ENCODE results near the gene WBP2.

The WBP2 gene

DNA sequence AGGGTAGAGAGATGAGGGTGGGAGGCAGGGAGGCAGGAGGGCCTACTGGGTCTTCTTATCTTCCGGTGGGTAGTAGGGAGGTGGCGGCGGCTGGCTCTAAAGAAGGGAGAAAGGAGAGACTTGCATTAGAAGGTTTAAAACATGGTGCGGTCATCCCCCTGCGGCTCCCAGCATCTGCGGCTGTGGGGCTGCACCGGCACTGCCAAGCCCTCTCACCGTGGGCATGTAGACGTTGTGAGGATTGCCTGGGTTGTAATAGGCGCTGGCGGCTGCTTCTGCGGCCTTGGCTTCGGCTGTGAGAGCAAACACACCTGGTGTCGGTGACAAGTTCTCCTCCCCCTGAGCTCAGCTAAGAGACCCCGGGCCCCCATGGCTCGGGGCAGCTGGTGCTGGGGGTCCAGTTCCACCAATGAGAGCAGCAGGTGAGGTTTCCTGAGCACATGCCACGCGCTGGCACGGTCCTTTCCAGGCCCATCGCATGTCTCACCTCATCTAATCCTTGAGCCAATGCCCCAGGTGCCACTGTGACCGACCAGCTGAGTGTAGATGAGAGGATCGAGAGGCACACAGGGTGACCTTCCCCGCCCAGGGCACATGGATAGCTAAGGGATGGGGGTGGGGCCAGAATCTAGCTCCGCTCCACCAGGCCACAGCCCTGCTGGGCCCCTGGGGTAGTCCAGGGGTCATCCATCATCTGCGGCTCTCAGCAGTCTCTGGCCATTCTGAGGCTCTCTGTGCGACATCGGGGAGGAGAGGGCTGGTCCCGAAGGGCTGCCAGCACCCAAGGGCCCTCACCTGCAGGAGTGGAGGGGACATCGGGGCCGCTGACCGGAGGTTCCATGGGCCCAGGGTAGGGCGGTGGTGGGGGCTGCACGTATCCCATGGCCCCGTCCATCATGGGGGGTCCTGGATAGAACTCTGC lies 8.2 kb downstream of the WBP2 start:
- in situ Hi-C loops (cut with MboI; ENCODE audit: low sequenced_read_pairs), result no loop called here

DNA sequence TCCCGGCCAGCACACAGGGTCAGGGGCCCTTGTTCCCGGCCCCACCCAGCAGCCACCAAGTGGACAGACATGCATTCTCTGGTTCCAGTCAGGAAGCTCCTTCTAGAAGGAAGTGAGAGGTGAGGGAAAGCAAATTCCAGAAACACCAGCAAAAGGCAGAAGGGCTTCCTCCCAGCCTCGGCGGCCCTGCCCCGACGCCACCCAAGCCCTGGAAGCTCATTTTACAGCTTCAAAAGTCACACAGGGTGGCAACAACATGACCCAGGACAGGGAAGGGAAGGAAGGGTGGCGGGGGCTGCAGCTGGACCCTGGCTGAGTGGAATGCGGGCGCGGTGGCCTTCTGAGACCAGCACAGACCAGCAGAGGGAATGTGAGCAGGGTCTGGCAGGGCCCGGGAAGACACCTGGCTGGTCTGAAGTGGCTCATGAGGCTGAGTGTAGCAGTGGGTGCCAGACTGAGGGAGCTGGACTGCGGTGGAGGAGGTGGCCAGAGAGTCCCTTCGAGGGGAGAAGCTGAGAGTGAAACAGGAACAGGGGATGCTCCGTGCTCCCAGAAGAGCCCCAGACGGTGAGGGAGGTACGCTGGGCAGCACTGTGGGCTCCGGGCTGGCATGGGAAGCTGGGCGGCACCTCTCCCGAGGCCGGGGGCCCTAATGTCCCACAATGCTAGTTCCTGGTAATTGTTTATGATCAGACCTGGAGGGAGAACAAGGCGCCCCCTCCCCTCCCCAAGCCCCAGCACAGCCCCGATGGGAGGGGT lies 9.0 kb downstream of the WBP2 start:
- in situ Hi-C loops (cut with MboI; ENCODE audit: low sequenced_read_pairs), result no loop called here

DNA sequence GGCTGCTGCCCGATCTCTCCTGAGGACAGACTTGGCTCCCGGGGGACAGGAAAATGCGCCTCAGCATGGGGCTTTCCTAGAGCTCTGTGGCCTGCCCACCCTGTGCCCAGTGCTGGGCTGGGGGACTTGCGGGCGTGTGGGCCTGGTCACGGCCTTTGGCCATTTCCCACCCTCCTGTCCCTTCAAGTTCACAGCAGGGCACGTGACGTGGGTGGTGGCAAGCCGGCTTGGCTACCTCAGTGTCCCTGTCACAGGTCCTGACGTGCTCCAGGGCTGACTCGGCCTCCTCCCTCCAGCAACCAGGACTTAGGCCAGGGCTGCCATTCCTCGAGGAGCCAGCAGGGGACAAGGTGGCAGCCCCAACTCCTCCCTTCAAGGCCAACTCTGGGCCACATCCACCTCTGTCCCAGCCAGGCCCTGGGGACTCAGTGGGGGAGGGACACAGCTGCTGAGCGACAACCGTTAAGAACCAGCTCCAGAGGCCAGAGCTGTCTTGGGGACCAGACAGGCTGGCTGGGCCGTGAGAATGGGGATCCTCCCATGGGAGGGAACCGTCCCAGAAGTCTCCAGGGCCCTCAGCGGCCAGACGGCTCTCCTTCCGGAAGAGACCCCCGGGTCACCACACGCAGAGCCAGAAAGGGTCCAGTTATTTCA lies 9.9 kb downstream of the WBP2 start:
- in situ Hi-C loops (cut with MboI; ENCODE audit: low sequenced_read_pairs), result no loop called here

DNA sequence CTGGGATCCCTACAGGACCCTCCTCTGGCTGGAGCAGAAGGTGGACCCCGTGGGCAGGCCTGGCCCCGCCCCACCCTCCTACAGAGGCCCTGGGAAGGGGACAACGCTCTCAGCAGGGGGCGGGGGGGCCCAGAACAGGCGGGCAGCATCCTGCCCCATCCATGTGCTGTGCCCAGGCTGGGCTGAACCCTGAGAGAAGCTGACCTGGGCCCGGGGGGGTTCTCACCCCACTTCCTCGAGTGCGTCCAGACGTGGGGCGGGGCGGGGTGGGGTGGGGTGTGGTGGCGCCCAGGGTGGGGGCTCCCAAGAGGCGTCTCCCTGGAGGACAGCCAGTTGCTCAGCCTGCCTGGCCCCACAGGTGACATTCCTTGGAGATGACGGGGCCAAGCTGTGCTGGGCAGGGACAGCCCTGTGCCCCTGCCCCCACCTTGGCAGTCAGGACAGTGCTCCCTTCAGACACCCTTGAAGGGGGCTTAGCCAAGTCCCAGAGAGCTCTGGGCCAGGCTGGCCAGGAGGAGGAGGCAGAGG lies 10.5 kb downstream of the WBP2 start:
- in situ Hi-C loops (cut with MboI; ENCODE audit: low sequenced_read_pairs), result no loop called here

DNA sequence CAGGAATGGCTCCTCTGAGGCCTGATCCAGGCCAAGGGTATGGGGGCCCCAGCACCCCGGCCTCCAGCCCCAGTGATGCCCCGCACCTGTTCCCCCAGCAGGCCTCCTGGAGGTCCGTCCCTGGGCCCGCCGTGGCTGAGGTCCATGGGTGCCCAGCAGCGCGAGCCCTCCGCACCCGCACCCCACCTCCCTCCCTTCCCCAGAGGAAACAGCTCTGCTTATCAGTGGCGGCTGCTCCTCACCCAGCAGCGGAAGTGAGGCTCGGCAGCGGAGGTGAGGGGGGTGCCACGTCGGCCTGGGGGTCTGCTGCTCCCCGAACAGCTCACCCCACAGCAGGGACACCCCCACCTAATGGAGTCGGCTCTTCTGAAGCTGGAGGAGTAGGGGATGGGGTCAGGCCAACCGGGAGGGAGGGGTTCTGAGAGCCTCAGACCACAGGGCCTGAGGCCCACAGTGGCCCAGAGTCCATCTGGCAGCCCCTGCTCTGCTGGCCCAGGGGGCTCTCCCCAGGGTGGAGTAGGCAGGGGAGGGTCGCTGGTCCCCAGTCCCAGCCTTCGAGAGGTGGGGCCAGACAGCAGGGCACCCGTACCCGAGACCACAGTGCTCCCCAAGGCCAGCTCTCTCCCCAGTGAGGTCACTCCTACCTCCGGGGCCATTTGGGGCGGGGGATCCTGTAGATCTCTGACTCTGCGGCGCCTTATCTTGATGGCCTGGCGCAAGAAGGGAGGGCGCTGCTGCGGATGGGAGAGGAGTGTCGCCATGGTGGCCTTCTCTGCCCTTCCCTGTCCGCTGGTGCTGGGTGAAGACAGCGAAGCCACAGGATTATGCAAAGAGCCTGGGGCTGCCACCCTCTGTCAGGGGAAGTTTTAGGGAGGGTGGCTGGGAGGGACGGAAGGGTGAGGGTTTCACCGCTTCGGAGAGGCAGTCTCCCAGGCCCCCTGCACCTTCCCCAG lies 11.3 kb downstream of the WBP2 start, which contains the start of gene UNC13D:
TSS of gene UNC13D (minus strand) at position 828 of the 953 bp plus-strand sequence. CDS start at position 761, 67 bp downstream.
- in situ Hi-C loops (cut with MboI; ENCODE audit: low sequenced_read_pairs), result no loop called here

DNA sequence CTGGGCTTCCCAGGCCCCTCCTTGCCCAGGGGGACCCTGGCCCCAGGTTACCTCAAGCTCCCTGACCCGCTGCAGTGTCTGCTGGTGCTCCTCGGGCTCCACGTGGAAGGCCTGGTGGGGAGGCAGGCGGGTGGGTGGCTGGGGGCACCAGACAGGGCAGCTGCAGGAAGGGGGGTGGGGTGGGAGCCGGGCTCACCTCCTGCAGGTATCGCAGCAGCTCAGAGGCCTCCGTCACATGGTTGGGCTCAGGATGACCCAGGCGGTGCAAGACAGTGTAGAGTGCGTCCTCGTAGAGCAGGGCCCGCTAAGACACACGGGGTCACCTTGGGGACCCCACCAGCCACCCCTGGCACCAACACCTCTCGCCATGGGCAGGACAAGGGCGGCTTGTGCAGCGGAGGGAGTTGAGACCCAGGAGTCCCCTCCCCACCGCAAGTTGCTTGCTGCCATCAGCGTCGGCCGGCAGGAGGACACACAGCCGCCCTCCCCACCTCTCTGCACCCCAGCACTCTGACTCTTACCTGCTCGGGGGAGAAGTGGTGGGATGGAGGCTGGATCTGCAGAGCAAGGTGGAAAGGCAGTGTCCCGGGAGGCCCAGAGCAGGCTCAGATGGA lies 12.1 kb downstream of the WBP2 start:
- in situ Hi-C loops (cut with MboI; ENCODE audit: low sequenced_read_pairs), result no loop called here

DNA sequence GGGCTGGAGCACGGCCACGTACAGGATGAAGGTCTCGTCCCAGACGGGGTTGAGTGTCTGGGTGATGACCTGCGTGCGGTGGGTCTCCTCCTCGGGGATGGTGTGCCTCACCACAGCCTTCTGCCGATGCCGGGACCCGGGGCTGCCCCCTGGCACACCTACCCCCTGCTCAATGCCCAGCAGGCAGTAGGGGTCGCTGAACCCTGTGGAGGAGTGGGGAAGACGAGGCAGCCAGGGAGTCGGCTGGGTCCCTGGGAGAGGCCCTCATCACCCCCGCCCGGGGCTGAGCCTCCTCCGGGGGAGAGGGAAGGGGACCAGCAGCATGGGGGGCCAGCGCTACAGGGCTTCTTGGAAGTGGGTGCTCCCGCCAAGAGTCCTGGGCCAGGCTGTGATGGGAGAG lies 12.7 kb downstream of the WBP2 start:
- in situ Hi-C loops (cut with MboI; ENCODE audit: low sequenced_read_pairs), result no loop called here

DNA sequence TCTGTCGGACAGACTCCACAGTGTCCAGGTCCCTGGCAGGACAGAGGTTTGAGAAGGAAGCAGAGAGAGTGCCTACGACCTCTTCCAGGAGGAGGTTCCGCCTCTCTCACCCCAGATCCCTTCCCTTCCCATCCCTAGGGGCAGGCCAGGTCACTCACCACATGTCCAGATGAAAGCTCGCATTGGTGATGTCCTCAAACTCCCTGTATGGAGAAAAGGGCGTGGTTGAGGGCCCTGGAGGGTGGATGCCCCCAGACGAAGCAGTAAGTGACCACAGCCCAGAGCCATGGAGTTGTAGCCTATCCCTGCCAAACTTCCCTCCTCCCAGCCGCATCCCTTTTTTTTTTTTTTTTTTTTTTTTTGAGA lies 14.4 kb downstream of the WBP2 start:
- in situ Hi-C loops (cut with MboI; ENCODE audit: low sequenced_read_pairs), result no loop called here

DNA sequence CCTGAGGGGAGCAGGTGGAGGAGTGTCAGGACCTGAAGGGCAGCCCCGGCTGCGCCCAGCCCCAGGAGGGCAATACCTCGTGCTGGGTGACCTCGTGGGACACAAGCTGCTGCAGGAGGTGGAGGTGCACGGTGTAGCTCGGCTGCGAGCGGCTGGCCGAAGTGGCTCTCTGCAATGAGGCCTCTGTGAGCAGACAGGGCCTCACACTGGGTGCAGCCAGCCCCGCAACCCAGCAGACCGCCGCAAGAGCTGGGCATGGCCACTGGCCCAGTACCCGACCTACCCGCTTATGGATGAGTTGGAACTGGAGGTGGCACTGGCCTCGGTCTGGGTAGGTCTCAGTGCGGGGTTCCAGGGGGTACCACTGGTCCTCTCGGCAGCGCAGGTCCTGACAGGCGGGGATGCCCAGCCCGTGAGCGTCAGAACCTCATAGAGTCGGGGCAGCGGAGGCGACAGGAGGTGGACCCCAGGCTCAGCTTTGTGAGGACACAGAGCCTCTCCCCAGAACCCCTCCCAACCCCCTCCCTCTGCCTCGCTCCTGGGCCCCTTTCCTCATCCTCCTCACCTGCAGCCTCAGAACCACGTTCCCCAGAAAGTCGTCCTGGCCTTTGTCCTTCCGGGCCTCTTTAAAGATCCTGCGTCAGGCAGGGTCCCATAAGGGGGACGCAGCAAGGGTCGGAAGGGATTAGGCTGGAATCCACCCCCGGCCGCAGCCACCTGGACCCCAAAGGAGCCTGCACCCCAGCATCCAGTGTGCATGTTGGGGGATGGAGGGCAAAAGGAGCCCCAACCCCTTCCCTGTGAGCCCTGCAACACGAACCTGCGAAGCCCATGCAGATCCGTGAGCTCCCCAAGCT lies 15.0 kb downstream of the WBP2 start:
- in situ Hi-C loops (cut with MboI; ENCODE audit: low sequenced_read_pairs), result no loop called here

DNA sequence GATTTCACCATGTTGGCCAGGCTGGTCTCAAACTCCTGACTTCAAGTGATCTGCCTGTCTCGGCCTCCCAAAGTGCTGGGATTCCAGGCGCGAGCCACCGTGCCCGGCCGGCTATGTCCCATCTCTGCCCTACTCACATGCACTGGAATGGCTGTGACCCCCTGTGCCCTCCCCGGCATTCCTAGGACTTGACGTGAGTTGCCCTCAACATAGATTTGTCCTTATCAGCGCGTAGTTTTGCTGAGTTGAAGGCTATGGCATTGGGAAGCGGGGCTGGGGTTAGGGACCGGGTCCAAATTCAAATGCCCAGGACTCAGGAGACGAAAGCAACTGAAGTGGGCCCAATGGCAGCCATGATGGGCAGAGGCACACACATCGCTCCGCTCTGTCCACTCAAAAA lies 16.7 kb downstream of the WBP2 start:
- in situ Hi-C loops (cut with MboI; ENCODE audit: low sequenced_read_pairs), result no loop called here

DNA sequence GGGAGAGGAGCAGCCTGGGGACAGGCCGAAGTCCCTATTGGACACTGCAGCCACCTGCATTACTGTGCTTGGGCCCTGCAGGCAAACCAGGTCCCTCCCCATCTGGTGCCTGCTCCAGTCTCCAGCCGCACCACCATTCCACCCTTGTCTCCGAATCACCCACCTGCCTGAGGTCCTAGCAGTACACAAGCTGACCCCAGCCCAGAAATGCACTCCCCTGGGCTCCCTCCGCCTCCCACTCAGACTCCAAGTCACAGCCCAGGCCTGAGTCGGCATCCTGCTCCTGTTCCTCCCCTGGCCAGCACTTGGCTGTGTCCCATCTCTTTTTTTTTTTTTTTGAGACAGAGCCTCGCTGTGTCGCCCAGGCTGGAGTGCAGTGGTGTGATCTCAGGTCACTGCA lies 17.2 kb downstream of the WBP2 start:
- in situ Hi-C loops (cut with MboI; ENCODE audit: low sequenced_read_pairs), result no loop called here

DNA sequence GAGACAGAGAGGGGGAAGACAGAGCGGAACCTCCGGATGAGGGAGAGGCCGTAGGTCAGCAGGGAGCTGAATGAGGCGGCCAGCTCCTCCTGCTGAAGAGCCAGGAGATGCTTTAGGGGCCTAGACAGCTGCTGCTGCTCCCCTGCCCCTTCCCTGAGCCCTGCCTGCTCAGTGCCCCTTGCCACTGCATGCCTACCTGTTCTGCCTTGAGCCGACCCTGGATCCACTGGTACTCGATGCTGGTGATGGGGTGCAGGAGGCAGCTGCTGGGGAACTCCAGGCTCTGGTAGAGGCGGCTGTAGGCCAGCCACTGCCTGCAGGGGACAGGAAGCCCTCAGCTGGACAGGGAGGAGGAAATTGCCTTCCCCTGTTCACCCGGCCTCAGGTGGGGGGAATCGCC lies 18.5 kb downstream of the WBP2 start:
- in situ Hi-C loops (cut with MboI; ENCODE audit: low sequenced_read_pairs), result no loop called here

DNA sequence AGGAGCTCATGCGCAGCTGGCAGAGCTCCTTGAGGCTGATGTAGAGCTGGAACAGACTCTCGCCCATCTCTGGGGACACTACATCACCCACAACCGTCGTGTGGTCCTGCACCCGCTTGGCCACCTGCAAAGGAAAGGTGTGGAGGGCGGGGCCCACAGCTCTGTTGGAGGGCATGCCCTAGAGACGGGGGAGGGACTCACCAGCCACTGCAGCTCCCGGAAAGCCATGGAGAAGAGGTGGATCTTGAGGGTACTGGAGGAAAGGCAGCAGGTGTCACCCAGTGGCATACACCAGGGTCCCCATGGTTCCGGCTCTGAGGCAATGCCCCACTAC lies 19.5 kb downstream of the WBP2 start:
- in situ Hi-C loops (cut with MboI; ENCODE audit: low sequenced_read_pairs), result no loop called here

DNA sequence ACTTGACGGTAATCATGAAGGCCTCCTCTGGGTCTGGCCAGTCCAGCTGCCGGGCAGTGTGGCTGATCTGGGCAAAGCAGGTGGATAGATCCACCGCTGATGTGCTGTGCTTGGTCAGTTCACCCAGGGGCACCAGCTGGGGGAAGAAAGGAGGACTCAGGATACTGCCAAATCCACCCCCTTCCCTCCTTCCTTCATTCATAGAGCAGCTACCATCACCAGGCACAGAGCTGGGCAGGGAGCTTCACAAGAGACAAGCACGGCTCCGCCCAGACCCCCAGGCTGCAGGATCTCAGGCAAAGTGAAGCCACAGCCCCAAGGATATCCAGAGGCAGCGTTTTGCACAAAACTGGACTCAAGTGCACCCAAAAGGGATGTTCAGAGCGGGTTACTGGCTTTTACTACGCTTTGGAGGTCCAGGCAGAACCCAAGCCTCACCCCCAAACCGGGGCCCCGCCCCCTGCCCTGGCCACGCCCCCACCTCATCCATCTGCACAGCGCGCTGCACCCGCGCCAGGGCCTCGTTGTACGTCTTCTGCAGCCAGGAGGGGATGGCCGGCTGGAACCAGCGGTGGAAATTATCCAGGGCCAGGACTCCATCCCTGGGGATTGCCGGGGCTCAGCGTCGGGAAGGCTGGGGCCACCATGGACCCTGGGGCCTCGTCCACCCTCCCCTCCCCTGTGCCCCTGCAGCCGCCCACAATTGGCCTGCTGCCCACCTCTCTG lies 20.0 kb downstream of the WBP2 start:
- in situ Hi-C loops (cut with MboI; ENCODE audit: low sequenced_read_pairs), result no loop called here

DNA sequence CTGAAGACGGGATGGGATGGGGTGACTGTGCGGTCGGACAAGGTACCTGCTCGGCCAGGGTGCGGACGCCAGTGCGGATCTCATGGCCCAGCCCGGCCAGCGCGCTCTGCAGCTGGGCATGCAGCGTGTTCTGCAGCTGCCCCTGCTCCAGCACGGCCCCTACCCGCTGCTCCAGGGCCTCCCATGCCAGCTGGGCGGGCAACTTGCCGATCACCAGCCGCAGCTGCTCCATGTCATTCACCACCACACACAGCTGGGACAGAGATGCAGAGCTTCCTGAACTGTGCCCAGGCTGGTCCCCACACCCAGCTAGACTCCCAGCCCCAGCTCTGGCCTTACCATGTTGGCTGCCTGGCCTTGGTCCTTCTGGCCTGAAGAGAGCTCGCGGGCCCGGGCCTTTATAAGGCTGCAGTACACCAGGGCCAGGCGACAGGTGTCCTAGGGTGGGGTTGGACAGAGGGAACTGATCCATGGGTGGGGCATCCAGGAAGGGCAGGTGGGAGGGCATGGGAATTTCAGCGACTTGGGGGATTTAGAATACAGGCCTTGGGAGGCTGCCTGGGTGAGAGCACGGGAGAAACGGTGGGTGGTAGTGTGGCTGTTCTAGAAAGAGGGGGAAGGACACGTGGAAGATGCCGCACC lies 20.7 kb downstream of the WBP2 start:
- in situ Hi-C loops (cut with MboI; ENCODE audit: low sequenced_read_pairs), result no loop called here

DNA sequence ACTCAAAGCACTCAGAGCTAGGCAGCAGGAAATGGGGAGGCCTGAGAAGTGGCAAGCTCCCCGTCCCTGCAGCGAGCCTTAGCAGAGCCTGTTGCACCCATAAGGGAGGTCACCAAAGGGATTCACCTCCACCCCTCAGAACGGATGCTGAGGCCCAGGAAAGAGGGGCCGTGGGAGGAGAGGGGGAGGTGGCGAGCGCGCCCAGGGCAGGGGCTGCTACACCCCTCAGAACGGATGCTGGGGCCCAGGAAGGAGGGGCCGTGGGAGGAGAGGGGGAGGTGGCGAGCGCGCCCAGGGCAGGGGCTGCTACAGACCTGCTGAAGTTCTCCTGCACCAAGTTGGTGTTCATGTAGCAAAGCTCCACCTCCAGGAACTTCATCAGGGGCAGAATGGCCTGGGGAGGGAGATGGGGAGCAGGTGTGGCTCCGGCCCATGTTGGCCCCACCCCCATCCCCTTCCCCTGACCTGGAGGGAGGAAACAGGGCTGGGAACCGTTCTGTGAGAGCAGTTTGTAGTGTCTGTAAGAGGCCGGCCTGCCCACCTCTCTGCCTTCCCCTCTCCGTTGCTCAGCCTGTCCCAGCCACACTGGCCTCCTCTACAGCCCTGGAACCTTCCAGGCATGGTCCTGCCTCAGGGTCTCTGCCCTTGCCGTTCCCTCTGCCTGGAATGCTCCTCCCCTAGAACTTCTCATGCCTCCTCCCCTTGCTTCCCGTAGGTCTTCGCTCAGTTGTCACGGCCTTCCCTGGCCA lies 22.3 kb downstream of the WBP2 start:
- in situ Hi-C loops (cut with MboI; ENCODE audit: low sequenced_read_pairs), result no loop called here

DNA sequence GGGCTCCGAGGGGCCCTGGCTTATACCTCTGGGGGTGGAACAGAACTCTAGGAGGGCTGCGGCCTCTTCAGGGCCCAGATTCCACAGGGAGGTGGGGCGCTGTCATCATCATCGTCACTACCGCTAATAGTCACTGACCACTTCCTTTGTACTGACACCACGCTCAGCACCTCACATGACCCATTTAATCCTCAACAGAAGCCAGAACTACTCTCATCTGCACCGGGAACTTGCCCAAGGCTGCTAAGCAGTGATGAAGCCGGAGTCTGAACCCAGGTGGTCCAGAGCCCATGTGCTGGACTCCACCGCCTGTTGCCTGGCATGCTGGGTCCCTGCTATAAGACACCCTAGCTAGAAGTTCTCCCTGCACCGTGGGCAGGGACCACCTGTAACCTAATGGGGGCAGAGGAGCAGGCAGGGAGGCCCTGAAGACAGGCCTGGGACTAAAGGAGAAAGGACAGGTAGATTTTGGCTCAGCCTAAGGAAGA lies 22.9 kb downstream of the WBP2 start:
- in situ Hi-C loops (cut with MboI; ENCODE audit: low sequenced_read_pairs), result no loop called here
